Activated CD8-positive, alpha-beta memory T cell treated with anti-CD3 and anti-CD28 coated beads, Interleukin-2, amount 50 U/mL, for 4 hours (primary cell): ENCODE measurements around the gene MAMDC4.
"Not testable (repeated sequence)": the region's sequence is repeated elsewhere in the genome, so short reads cannot be mapped to it uniquely, and the experiment has no call there.

Experiments
- DNase-seq: peaks from one replicate; pipeline ENCODE4 v3.0.0-alpha.2; 2020

MAMDC4 gene

DNA sequence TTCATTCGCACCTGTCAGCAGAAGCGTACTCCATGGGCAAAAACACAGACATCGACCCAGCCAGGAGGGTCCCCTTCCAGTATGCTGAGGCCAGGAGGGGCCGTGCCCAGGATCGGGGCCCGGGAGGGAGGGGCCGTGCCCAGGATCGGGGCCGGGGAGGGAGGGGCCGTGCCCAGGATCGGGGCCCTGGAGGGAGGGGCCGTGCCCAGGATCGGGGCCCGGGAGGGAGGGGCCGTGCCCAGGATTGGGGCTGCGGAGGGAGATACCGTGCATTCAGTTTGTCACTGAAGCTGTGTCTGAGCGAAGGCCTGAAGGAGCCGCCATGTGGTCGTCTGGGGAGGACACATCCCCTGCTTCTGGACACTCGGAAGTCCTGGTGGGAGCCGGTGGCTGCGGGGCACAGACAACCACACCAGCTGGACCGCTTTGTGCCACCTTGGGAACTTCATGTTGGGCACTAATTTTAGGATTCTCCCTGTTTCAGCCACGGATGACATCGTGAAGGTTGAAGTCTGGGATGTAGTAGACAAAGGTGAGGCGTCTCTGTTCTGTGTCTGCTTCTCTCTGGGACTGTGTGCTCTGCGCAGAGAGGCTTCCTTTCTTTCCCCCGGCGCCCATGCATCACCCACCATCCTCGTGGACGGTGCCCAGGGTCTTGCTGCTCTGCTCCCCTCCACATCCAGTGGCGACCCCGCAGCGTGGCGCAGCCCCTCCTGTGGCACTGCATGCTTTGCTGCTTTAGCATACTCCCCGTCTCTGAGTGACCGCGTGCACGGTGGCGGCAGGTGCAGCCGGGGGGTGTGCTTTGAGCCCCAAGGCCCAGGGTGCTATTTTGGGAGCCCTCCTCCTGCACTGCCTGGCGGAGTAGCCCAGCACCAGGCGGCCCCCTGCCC lies 26.6 kb upstream of the MAMDC4 start:
- DNase-seq, result no peak

DNA sequence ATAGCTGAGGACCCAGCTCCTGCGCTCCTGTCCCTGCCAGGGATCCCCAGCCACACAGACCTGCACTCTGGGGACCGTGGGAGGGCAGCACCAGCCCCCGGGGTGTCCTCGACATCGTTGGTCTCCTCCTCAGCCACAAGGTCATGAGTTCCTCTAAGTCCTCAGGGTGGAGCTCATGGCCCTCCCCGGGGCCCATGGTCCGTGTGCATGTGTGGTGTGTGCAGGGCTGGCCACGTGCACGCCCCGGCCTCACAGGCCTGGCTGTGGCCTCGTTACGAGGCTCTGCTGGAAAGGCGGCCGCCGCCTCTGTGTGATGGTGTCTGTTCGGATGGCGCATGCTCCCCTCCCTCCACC lies 26.0 kb upstream of the MAMDC4 start:
- DNase-seq, result no peak

DNA sequence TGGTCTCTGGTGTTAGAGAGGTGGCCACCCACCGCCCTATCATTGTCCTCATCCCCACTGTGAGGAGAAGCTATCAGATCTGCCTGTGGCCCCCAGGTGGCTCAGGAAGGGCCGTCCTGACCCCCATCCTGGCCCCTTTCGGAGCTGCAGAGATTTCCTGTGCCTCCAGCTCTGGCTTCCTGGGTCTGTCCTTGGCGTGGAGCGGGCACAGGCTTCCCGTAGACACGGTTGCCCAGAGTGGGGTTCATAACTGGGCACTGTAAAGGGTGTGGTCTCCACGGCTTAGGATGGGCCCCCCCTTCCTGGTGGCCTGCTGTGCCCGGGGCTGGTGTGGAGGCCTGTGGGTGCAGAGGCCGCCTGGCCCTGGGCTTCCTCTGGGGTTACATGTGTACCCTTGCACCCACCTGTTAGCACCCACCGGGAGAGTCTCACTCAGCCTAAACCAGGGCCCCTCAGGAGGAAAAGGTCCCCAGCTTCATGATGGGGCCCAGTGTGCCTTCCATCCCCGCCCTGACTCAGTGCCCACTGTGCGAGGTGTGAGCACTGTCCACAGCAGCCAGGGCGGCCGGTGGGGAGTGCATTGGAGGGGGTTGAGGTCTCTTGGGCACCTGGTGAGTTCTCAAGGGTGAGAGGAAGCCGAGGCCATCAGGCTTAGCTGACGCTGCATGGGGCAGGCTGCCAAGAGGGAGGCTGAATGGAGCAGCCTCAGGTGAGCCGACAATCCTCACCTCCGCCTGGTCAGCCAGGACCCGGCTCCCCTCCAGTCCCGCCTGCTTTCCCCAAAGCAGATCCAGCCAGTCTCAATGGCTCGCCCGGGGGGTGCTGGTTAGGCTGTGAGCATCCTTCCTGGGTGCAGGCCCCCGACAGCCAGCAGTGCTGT lies 25.2 kb upstream of the MAMDC4 start:
- DNase-seq, result no peak

DNA sequence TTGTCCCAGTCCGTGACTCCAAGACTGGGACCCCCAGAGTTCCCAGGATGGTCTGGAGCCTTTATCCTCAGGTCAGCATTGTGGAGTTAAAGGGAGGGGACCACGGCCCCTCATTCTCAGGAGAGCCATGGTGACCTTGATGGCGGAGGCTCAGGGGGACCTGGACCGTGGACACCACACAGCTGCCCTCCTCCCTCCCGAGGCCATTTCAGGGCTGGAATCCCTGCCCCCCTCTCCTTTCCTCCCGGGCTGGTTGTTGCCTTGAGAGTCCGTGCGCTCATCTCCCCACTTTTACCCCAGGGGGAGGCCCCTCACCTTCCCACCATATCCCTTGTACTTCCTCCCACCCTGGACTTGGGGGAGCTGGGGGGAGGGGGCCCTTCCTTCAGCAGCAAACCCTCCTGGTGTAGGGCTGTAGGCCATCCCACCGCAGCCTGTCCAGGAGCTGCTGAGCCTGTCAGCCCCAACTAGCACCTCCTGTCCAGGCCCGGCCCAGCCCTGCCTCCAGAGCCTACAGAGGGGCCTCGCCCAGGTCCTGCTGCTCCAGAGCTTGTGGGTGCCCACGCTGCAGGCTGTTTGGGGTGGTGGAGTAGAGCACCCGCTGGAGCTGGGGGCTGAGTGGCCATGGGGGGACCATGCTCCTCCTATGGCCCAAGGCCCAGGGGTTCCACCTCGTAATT lies 24.2 kb upstream of the MAMDC4 start:
- DNase-seq, result no peak

DNA sequence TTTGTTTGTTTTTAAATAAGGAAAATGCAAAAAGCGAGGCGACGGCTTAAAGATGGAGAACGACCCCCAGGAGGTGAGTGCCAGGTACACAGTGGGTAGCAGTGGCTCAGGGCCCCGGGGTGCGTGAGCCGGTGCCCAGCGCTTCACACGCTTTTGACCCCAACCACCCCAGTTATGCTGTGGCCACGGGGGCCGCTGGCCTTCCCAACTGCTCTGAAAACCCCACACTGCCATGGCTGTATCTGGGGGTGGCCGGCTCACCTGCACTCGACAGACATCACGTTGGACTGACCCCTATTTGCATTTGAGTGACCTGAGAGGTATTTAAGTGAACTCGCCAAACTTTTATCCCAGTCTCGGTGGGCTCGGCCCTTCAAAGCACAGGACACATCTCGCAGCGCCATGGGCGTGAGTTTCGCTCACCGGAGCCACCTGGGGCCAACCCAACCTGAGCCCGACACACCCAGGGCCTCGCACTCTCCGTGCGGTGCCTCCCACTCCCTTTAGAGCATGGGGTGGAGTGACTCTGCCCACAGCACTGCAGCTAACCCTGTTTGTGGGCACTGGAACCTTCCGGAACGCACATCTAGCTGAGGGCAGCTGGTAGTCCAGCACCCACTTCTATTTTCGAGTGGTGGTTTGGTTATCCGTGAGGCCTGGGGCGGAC lies 23.5 kb upstream of the MAMDC4 start:
- DNase-seq, result no peak

DNA sequence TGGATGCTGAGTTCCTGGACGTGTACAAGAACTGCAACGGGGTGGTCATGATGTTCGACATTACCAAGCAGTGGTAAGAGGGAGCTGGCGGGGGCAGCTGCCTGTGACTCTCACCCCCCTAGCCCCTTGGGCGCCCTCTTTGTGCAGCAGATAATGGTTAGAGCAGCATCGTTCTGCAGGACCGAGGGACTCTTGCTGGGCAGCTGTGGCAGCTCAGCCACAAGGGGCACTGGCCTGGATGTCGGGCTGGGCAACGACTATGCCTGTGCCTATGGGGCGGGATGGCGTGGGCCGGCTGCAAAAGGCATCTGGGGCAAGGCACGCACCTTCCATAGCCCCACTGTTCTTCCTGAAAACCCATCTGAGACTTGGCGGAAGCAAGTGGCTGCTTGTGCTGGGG lies 22.7 kb upstream of the MAMDC4 start:
- DNase-seq, result no peak

DNA sequence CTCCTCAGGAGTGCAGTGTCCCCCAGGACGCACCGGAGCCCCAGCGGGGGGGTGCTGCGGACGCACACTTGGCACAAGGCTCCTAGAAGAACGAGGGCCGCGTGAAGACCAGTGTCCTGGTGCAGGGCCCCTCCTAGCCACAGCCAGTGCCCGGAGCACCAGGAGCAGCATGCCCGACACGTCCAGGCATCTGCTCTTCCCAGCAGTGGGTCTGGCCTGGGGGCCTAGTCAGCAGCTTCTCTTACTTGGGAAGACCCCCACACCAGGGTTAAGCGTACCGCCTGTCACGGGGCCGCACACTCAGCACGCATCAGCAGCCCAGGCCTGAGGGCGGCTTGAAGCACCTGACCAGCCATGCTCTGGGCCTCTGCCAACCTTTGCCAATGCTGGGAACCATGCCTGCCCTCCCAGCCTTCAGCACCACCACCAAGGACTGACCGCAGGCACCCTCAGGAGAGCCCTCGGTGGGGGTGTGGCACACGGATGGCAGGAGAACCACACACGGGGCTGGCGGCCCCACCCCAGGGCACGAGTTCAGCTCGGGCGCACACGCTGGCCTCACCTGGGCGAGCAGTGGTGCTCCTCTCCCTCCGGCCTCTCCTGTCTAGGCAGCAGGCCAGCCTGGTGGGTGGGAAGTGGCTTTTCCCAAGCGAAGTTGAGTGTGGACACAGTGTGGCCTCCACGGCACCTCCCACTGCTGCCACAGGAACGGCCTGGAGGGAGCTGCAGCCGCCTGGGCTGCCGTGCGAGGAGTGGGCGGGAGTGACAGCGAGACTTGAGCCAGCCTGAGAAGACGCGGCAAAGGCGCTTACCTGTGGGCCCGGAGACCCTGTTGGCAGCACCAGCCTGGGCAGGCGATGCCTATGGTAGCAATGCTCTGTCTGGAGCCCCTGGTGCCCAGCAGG lies 21.9 kb upstream of the MAMDC4 start:
- no peak for DNase-seq

DNA sequence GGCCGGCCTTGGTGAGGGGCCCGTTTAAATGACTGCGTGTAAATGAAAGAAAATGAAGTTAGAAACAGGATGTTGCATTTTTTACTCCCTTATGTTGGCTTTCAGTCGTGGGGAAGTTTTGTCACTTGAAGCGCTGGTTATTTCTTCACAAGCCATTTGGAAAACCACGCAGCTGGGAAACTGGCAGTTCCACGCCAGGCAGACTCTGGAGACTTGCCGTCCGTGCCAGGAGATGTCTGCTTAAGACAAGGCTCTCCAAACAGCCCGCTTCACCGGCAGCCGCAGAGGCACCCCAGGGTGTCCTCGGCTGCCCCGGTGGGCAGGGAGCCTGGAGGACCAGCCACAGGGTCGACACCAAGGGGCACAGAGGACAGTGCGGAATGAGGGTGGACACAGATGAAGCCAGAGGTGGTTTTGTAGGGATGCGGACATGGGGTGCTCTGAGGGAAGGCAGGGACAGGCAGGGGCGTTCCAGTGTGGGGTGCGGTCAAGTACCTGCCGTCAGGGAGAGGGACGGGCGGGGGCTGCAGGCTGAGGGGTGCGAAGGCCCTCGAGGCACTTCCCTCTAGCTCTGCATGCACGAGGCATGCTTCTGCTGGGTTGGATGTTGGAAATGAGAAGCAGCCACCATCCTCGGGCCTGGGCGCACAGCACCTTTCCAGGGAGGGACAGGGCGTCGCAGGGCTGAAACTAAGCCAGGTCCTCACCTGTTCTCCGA lies 21.0 kb upstream of the MAMDC4 start:
- DNase-seq, result no peak

DNA sequence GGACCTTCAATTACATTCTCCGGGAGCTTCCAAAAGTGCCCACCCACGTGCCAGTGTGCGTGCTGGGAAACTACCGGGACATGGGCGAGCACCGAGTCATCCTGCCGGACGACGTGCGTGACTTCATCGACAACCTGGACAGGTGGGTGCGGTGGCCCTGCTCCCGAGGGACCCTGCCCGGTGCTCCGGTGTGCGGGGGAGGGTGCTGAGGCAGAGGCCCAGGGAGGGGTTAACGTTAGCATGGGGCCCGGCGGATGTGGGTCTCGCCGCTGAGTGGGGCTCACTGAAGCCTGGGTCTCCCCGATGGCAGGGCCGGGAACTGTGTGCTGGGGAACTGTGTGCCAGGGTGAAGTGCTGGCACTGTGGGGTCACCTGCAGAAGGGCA lies 20.4 kb upstream of the MAMDC4 start:
- no peak for DNase-seq

DNA sequence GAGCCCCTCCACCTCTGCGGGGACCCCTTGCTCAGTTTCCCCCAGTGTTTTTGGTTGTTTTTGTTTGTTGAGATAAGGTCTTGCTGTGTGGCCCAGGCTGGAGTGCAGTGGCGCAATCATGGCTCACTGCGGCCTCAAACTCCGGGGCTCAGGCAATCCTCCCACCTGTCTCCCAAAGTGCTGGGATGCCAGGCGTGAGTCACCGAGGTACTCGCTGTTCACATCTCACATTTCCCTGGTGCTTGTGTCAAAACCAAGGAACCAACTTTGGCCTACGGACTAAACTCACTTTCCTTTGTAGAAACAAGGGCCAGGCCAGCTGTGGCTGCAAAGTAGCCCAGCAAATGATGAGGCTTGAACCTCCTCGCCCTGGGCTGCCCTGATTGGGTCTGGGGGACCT lies 19.6 kb upstream of the MAMDC4 start:
- DNase-seq, result no peak

DNA sequence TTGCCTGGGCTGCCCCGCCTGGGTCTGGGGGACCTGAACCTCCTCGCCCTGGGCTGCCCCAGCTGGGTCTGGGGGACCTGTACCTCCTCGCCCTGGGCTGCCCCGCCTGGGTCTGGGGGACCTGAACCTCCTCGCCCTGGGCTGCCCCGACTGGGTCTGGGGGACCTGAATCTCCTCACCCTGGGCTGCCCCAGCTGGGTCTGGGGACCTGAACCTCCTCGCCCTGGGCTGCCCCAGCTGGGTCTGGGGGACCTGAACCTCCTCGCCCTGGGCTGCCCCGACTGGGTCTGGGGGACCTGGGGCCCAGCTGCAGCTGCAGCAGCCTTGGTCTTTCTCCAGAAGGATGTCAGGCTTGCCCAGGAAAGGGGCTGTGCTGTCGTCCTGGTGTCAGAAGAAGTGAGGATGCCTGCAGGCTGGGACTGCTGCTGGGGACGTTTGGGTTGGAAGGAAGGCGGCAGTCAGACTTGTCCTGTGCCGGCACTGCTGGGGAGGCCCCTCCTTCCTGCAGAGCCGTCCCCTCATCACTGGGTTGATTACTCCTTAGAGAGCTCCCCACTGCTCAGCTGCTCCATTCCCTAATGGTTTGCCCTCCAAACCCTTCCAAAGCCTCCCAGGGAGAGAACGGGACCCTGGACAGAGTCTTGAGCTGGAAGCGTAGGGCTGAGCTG lies 18.6 kb upstream of the MAMDC4 start:
- not testable (repeated sequence) for DNase-seq

DNA sequence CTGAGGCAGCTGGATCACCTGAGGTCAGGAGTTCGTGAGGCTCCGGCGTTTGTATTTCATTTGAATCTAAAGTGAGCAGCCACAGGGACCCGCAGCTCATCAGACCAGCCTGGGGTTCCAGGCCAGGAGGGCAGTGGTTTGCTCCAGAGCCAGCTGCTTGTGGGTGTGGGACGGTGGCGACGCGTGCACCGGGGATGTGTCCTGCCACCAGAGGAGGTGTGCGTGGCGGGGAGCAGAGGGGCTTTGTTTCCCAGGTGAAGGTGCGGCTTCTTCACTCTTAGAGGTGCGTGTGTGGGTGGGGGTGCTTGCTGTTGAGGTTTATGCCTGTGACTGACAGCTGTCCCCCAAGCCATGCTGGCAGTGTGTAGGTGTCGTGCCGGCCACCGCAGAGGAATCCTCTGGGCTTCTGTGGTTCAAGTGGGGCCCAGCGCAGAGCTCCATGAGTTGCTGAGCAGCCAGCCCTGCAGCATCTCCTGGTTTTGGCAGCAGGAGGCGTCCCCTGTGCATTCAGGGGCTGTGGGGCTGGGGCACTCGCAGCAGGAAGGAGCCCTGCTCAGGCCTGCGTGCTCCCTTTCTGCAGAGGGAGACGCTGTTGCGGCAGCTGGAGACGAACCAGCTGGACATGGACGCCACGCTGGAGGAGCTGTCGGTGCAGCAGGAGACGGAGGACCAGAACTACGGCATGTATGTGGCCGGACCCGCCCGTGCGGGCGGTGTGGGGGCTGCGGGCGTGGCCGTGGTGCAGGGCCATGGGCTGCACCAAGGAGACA lies 16.8 kb upstream of the MAMDC4 start:
- no peak for DNase-seq

DNA sequence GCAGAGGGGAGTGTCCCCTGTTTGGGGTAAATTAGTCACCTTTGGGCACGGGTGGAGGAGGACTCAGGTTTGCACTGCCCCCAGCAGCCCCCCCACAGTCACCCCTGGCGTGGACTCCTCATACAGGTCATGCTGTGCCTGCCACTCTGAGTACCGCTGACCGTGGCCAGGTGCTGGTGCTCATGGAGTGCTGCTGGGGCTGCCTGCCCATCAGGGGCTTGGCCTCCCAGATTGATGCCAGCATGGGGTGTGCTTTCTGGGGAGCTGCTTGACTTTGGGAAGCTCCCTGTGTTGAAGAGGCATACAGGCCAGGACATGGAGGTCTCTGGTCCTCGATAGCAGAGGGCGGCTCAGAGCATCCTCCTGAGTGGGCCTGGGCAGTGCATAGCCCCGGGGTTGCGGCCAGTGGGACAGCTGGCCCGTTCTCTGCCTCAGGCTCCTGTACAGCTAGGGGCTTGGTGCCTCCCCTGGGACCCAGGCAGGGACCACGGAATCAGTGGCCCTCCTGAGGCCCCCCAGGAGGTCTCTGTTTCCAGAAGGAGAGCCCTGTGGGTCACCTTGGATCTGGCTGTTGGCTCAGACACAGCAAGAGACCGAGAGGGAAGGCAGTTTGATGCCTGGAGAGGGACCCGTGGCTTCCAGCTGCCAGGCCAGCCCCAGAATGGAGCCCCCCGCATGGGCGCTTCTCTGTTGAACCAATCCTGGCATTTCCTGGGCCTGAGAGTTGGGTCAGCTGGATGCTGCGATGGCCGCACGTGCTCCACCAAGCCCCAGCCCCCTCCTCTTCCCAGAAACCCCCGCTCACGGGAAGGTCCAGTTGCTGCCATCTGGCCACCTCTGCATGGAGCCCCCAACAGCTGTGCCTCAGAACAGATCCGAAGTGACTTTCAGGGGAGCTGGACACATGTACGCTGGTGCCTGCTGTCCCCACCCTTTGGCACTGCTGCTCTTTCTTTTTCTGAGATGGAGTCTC lies 15.9 kb upstream of the MAMDC4 start:
- DNase-seq, result no peak

DNA sequence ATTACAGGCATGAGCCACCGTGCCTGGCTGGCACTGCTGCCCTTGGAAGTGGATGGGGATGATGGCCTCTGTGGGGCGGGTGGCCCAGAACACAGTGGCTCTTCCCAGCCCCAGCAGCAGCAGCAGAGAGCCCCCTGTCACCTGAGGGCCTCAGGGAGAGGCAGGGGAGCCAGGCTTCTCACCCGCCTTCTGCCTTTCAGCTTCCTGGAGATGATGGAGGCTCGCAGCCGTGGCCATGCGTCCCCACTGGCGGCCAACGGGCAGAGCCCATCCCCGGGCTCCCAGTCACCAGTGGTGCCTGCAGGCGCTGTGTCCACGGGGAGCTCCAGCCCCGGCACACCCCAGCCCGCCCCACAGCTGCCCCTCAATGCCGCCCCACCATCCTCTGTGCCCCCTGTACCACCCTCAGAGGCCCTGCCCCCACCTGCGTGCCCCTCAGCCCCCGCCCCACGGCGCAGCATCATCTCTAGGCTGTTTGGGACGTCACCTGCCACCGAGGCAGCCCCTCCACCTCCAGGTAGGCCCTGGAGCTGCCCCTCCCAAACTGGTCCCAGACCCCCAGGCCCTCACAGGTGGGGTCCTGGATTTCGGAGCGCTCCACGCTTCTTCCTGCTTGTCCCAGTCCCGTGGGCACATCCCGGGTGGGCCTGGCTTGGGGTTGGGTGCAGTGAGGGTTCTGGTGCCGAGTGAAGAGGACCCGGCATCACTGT lies 14.8 kb upstream of the MAMDC4 start:
- no peak for DNase-seq

DNA sequence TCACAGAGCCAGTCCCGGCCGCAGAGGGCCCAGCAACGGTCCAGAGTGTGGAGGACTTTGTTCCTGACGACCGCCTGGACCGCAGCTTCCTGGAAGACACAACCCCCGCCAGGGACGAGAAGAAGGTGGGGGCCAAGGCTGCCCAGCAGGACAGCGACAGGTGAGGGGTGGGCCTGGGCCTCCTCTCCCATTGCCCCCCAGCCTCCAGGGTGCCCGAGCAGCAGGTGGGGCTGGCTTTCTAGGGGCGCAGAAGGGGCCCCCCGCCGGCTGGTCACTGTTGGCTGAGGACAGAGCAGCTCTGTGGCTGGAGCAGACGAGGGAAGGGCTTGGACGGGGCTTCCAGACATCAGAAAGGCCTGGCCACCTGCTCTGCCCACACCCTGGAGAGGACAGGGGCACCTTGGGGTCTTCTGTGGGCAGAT lies 14.3 kb upstream of the MAMDC4 start:
- DNase-seq, result not testable (repeated sequence)

DNA sequence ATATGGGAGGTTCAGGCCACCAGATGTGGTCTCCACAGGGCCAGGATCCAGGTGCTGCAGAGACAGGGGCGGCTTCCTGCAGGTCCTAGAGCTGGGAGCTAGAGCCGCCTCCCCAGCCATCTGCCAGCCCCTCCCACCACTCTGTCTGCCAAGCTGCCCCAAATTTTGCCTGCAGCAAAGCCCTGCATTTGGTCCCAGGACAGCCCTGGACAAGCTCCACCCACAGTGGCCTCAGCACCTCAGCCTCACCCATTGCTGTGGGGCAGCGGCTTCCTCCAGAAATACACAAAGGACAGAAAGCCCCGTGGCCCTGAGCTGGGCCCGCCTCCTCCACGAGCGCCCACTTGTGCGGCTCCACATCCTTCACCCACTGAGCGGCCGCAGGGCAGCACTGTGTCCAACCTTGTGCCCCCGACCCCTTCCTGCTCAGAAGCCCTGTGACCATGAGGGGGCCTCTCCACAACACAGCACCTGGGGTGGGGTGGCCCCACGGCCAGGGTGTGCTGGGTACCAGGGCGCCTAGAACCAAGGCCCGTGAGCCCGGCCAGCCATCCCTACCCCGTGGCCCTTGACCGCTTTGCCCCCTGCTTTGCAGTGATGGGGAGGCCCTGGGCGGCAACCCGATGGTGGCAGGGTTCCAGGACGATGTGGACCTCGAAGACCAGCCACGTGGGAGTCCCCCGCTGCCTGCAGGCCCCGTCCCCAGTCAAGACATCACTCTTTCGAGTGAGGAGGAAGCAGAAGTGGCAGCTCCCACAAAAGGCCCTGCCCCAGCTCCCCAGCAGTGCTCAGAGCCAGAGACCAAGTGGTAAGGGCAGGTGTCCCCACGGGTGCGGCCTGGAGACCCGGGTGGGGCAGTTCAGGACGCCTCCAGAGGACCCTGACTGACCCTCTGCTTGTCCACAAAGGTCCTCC lies 13.6 kb upstream of the MAMDC4 start:
- no peak for DNase-seq
